Osteoblast (primary cell): ENCODE results near the gene AMER1. TPM values are rescaled to one million over a fixed set of nuclear protein-coding genes. Genes with fewer than 3 reads are reported as not detected.

Experiments
- DNase-seq: peaks from one replicate; pipeline ENCODE4 v3.0.0; 2011; ENCODE audit warnings: low spot score, mixed read lengths; ENCODE audit not compliant: insufficient read length; ENCODE audit errors: missing footprints
- H2AFZ ChIP-seq: 2 replicates; pipeline ENCODE4 v1.6.0; 2011; ENCODE audit warnings: mild to moderate bottlenecking, low read length
- H3K27ac ChIP-seq: 2 replicates; pipeline ENCODE4 v1.5.1; 2011; ENCODE audit warnings: mild to moderate bottlenecking, low read depth, low read length, moderate library complexity
- H3K27me3 ChIP-seq: 2 replicates; pipeline ENCODE4 v1.6.0; 2012; ENCODE audit warnings: mild to moderate bottlenecking, control low read depth, inconsistent platforms, low read length, moderate library complexity; ENCODE audit not compliant: insufficient read depth
- H3K36me3 ChIP-seq: 2 replicates; pipeline ENCODE4 v1.5.1; 2011; ENCODE audit warnings: mild to moderate bottlenecking, low read length, control low read depth, moderate library complexity; ENCODE audit not compliant: insufficient read depth
- H3K4me1 ChIP-seq: 2 replicates; pipeline ENCODE4 v1.5.1; 2011; ENCODE audit warnings: mild to moderate bottlenecking, low read length, control low read depth, moderate library complexity; ENCODE audit not compliant: insufficient read depth
- H3K4me2 ChIP-seq: 2 replicates; pipeline ENCODE4 v1.6.0; 2011; ENCODE audit warnings: mild to moderate bottlenecking, low read length; ENCODE audit not compliant: insufficient read depth
- H3K4me3 ChIP-seq: fragments of 200-600 bp; sonication (generic); 3 replicates; pipeline ENCODE4 v1.5.1; 2012; ENCODE audit warnings: mild to moderate bottlenecking, low read length, inconsistent platforms; ENCODE audit not compliant: insufficient read depth
- H3K79me2 ChIP-seq: 2 replicates; pipeline ENCODE4 v1.6.0; 2012; ENCODE audit warnings: mild to moderate bottlenecking, low read length, control low read depth, inconsistent platforms; ENCODE audit not compliant: insufficient read depth
- H3K9me3 ChIP-seq: 2 replicates; pipeline ENCODE4 v1.5.1; 2011; ENCODE audit warnings: low read depth, low read length, control low read depth
- H4K20me1 ChIP-seq: 2 replicates; pipeline ENCODE4 v1.6.0; 2012; ENCODE audit warnings: mild to moderate bottlenecking, low read length, control low read depth; ENCODE audit not compliant: insufficient read depth
- CTCF ChIP-seq: IDR thresholded peaks from 2 replicates; pipeline ENCODE4 v1.5.1; 2011; ENCODE audit warnings: mild to moderate bottlenecking, low read depth, low read length, moderate library complexity; ENCODE audit errors: extremely low read depth
- total RNA-seq: library from RNA; depleted of rRNA; stranded (reverse); fragments of >200 nt; gene quantifications from 2 replicates; pipeline ENCODE4 v1.2.3, GENCODE V29; 2012

AMER1 gene
- total RNA-seq, 1 donor: 2.5 TPM

GRCh38 chrX:64204252-64204651 lies 1.3 kb downstream of the AMER1 start:
- Histone ChIP-seq H3K27me3 (no peaks in the 10 kb centered on the region), H3K4me2 (peak overlapping the region; percentile 73), H3K36me3 (no peaks in the 10 kb centered on the region), H4K20me1 (peaks cover 3% of the 10 kb centered on the region), H3K9me3 (no peaks in the 10 kb centered on the region), H2AFZ (peak overlapping the region; percentile 74), H3K4me3 (peak overlapping the region; percentile 77), H3K27ac (peak overlapping the region; percentile 10), H3K4me1 (peaks cover 12% of the 10 kb centered on the region), H3K79me2 (peaks cover 5% of the 10 kb centered on the region)
- TF ChIP-seq CTCF: no peak
- peak; percentile 70 for DNase-seq

- no peak for TF ChIP-seq CTCF
- no peak overlapping the region for H3K27ac ChIP-seq
- H3K4me2 ChIP-seq: peak overlapping the region; percentile 2
- no peak overlapping the region for H3K4me3 ChIP-seq
- H3K79me2 ChIP-seq: peaks cover 5% of the 10 kb centered on the region
- H2AFZ ChIP-seq: no peak overlapping the region
- H3K27me3 ChIP-seq: no peaks in the 10 kb centered on the region
- H3K9me3 ChIP-seq: no peaks in the 10 kb centered on the region
- DNase-seq: peak; percentile 82
- peaks cover 12% of the 10 kb centered on the region for H3K4me1 ChIP-seq
- H3K36me3 ChIP-seq: no peaks in the 10 kb centered on the region
- H4K20me1 ChIP-seq: peaks cover 3% of the 10 kb centered on the region
These were observed 2.6 kb downstream of the AMER1 start for GRCh38 chrX:64202808-64203325.

GRCh38 chrX:64198036-64198435 lies 7.5 kb downstream of the AMER1 start:
- no peak overlapping the region for H3K4me2 ChIP-seq
- TF ChIP-seq CTCF: no peak
- H3K79me2 ChIP-seq: peaks cover 5% of the 10 kb centered on the region
- peaks cover 3% of the 10 kb centered on the region for H4K20me1 ChIP-seq
- DNase-seq: peak; percentile 66
- H3K4me1 ChIP-seq: peaks cover 4% of the 10 kb centered on the region
- no peak overlapping the region for H2AFZ ChIP-seq
- H3K27ac ChIP-seq: no peak overlapping the region
- no peaks in the 10 kb centered on the region for H3K27me3 ChIP-seq
- H3K4me3 ChIP-seq: no peak overlapping the region
- H3K9me3 ChIP-seq: no peaks in the 10 kb centered on the region
- H3K36me3 ChIP-seq: no peaks in the 10 kb centered on the region

- Histone ChIP-seq H4K20me1 (no peaks in the 10 kb centered on the region), H3K4me2 (no peak overlapping the region), H2AFZ (no peak overlapping the region), H3K36me3 (no peaks in the 10 kb centered on the region), H3K27ac (no peak overlapping the region), H3K79me2 (peaks cover 4% of the 10 kb centered on the region), H3K4me1 (no peaks in the 10 kb centered on the region), H3K9me3 (no peaks in the 10 kb centered on the region), H3K27me3 (no peaks in the 10 kb centered on the region), H3K4me3 (no peak overlapping the region)
- DNase-seq: no peak
- TF ChIP-seq CTCF: no peak
These were observed 8.9 kb downstream of the AMER1 start for GRCh38 chrX:64196606-64197005.
